ENCODE measurements around the gene SYNDIG1. TPM values are rescaled to one million over a fixed set of nuclear protein-coding genes. Genes with fewer than 3 reads are reported as not detected.

The SYNDIG1 gene
- total RNA-seq, 1 experiment from 2014 or later, result not detected

- H2AFZ ChIP-seq (ENCODE audit: low read length), result no peak overlapping the region
- no peak overlapping the region for H3K4me3 ChIP-seq (ENCODE audit: low read length)
- no peak overlapping the region for H3K4me2 ChIP-seq (ENCODE audit: low read depth, low read length, poor library complexity, severe bottlenecking)
- no peak overlapping the region for H3K27ac ChIP-seq (ENCODE audit: low read length)
- no peaks in the 10 kb centered on the region for H4K20me1 ChIP-seq (ENCODE audit: insufficient read depth, low read depth, low read length)
- H3K79me2 ChIP-seq (ENCODE audit: low read length), result no peaks in the 10 kb centered on the region
- no peaks in the 10 kb centered on the region for H3K9me2 ChIP-seq (replicated peaks; ENCODE audit: insufficient read depth, low read length)
- H3K27me3 ChIP-seq (ENCODE audit: low read length), result peaks cover 9% of the 10 kb centered on the region; the same call in 1 of the 2 replicates
- peaks cover 9% of the 10 kb centered on the region; the same call in 1 of the 2 replicates for H3K9me3 ChIP-seq (ENCODE audit: low read length)
- no peak overlapping the region for H3K9ac ChIP-seq (ENCODE audit: low read length)
- no peaks in the 10 kb centered on the region for H3K36me3 ChIP-seq (ENCODE audit: insufficient read depth, low read length)
- DNase-seq, result no peak
- H3K4me1 ChIP-seq (ENCODE audit: low read length), result peaks cover 2% of the 10 kb centered on the region
These were observed 134.0 kb downstream of the SYNDIG1 start for GRCh38 chr20:24603454-24603853.

GRCh38 chr20:24604966-24605665 lies 135.7 kb downstream of the SYNDIG1 start:
- peaks cover 9% of the 10 kb centered on the region; the same call in 1 of the 2 replicates for H3K9me3 ChIP-seq (ENCODE audit: low read length)
- H3K36me3 ChIP-seq (ENCODE audit: insufficient read depth, low read length), result no peaks in the 10 kb centered on the region
- no peak overlapping the region for H3K4me2 ChIP-seq (ENCODE audit: low read depth, low read length, poor library complexity, severe bottlenecking)
- H3K27ac ChIP-seq (ENCODE audit: low read length), result no peak overlapping the region
- peaks cover 18% of the 10 kb centered on the region for H3K4me1 ChIP-seq (ENCODE audit: low read length)
- no peaks in the 10 kb centered on the region for H4K20me1 ChIP-seq (ENCODE audit: insufficient read depth, low read depth, low read length)
- no peak overlapping the region for H3K4me3 ChIP-seq (ENCODE audit: low read length)
- H2AFZ ChIP-seq (ENCODE audit: low read length), result no peak overlapping the region
- peaks cover 6% of the 10 kb centered on the region; the same call in 1 of the 2 replicates for H3K27me3 ChIP-seq (ENCODE audit: low read length)
- no peak overlapping the region for H3K9ac ChIP-seq (ENCODE audit: low read length)
- H3K79me2 ChIP-seq (ENCODE audit: low read length), result no peaks in the 10 kb centered on the region
- H3K9me2 ChIP-seq (replicated peaks; ENCODE audit: insufficient read depth, low read length), result no peaks in the 10 kb centered on the region
- DNase-seq, result no peak

GRCh38 chr20:24605937-24606455 lies 136.6 kb downstream of the SYNDIG1 start:
- Histone ChIP-seq H3K27me3 (ENCODE audit: low read length) (peaks cover 6% of the 10 kb centered on the region; the same call in 1 of the 2 replicates), H2AFZ (ENCODE audit: low read length) (no peak overlapping the region), H4K20me1 (ENCODE audit: insufficient read depth, low read depth, low read length) (no peaks in the 10 kb centered on the region), H3K36me3 (ENCODE audit: insufficient read depth, low read length) (no peaks in the 10 kb centered on the region), H3K4me1 (ENCODE audit: low read length) (peaks cover 24% of the 10 kb centered on the region), H3K79me2 (ENCODE audit: low read length) (no peaks in the 10 kb centered on the region), H3K9ac (ENCODE audit: low read length) (no peak overlapping the region), H3K4me2 (ENCODE audit: low read depth, low read length, poor library complexity, severe bottlenecking) (no peak overlapping the region), H3K9me2 (replicated peaks; ENCODE audit: insufficient read depth, low read length) (no peaks in the 10 kb centered on the region), H3K9me3 (ENCODE audit: low read length) (peaks cover 8% of the 10 kb centered on the region; the same call in 1 of the 2 replicates), H3K4me3 (ENCODE audit: low read length) (no peak overlapping the region), H3K27ac (ENCODE audit: low read length) (no peak overlapping the region)
- DNase-seq, result no peak

GRCh38 chr20:24607402-24607801 lies 138.0 kb downstream of the SYNDIG1 start:
- no peak overlapping the region for H2AFZ ChIP-seq (ENCODE audit: low read length)
- no peak overlapping the region for H3K9ac ChIP-seq (ENCODE audit: low read length)
- H3K9me2 ChIP-seq (replicated peaks; ENCODE audit: insufficient read depth, low read length), result no peaks in the 10 kb centered on the region
- H3K27me3 ChIP-seq (ENCODE audit: low read length), result 0 out of 2 replicates have a peak, but pooled peaks cover 3% of the 10 kb centered on the region
- H3K36me3 ChIP-seq (ENCODE audit: insufficient read depth, low read length), result no peaks in the 10 kb centered on the region
- no peak overlapping the region for H3K4me2 ChIP-seq (ENCODE audit: low read depth, low read length, poor library complexity, severe bottlenecking)
- H3K9me3 ChIP-seq (ENCODE audit: low read length), result no peaks in the 10 kb centered on the region
- no peak for DNase-seq
- H3K79me2 ChIP-seq (ENCODE audit: low read length), result no peaks in the 10 kb centered on the region
- H3K4me1 ChIP-seq (ENCODE audit: low read length), result peaks cover 24% of the 10 kb centered on the region
- H3K27ac ChIP-seq (ENCODE audit: low read length), result no peak overlapping the region
- H3K4me3 ChIP-seq (ENCODE audit: low read length), result no peak overlapping the region
- H4K20me1 ChIP-seq (ENCODE audit: insufficient read depth, low read depth, low read length), result no peaks in the 10 kb centered on the region

GRCh38 chr20:24608926-24609667 lies 139.7 kb downstream of the SYNDIG1 start:
- Histone ChIP-seq H2AFZ (ENCODE audit: low read length) (no peak overlapping the region), H3K27me3 (ENCODE audit: low read length) (no peaks in the 10 kb centered on the region), H3K27ac (ENCODE audit: low read length) (no peak overlapping the region), H3K36me3 (ENCODE audit: insufficient read depth, low read length) (no peaks in the 10 kb centered on the region), H3K4me1 (ENCODE audit: low read length) (peaks cover 24% of the 10 kb centered on the region), H3K4me3 (ENCODE audit: low read length) (peak overlapping the region; percentile 33), H4K20me1 (ENCODE audit: insufficient read depth, low read depth, low read length) (no peaks in the 10 kb centered on the region), H3K9me2 (replicated peaks; ENCODE audit: insufficient read depth, low read length) (no peaks in the 10 kb centered on the region), H3K4me2 (ENCODE audit: low read depth, low read length, poor library complexity, severe bottlenecking) (peak overlapping the region; percentile 47), H3K9me3 (ENCODE audit: low read length) (no peaks in the 10 kb centered on the region), H3K79me2 (ENCODE audit: low read length) (no peaks in the 10 kb centered on the region), H3K9ac (ENCODE audit: low read length) (peak overlapping the region; percentile 8; the same call in 1 of the 2 replicates)
- DNase-seq, result peak; percentile 74

- H3K4me2 ChIP-seq (ENCODE audit: low read depth, low read length, poor library complexity, severe bottlenecking), result peak overlapping the region; percentile 47
- no peaks in the 10 kb centered on the region for H3K9me3 ChIP-seq (ENCODE audit: low read length)
- H3K9ac ChIP-seq (ENCODE audit: low read length), result no peak overlapping the region
- no peaks in the 10 kb centered on the region for H3K27me3 ChIP-seq (ENCODE audit: low read length)
- H3K4me1 ChIP-seq (ENCODE audit: low read length), result peaks cover 24% of the 10 kb centered on the region
- no peaks in the 10 kb centered on the region for H4K20me1 ChIP-seq (ENCODE audit: insufficient read depth, low read depth, low read length)
- no peak for DNase-seq
- no peak overlapping the region for H3K27ac ChIP-seq (ENCODE audit: low read length)
- no peak overlapping the region for H2AFZ ChIP-seq (ENCODE audit: low read length)
- no peak overlapping the region for H3K4me3 ChIP-seq (ENCODE audit: low read length)
- no peaks in the 10 kb centered on the region for H3K79me2 ChIP-seq (ENCODE audit: low read length)
- H3K36me3 ChIP-seq (ENCODE audit: insufficient read depth, low read length), result no peaks in the 10 kb centered on the region
- no peaks in the 10 kb centered on the region for H3K9me2 ChIP-seq (replicated peaks; ENCODE audit: insufficient read depth, low read length)
These were observed 140.3 kb downstream of the SYNDIG1 start for GRCh38 chr20:24609757-24610156.

GRCh38 chr20:24610341-24611115 lies 141.1 kb downstream of the SYNDIG1 start:
- Histone ChIP-seq H3K27ac (ENCODE audit: low read length) (no peak overlapping the region), H3K36me3 (ENCODE audit: insufficient read depth, low read length) (no peaks in the 10 kb centered on the region), H3K4me3 (ENCODE audit: low read length) (no peak overlapping the region), H3K9me3 (ENCODE audit: low read length) (no peaks in the 10 kb centered on the region), H3K9me2 (replicated peaks; ENCODE audit: insufficient read depth, low read length) (no peaks in the 10 kb centered on the region), H3K4me1 (ENCODE audit: low read length) (peaks cover 24% of the 10 kb centered on the region), H3K79me2 (ENCODE audit: low read length) (no peaks in the 10 kb centered on the region), H3K9ac (ENCODE audit: low read length) (no peak overlapping the region), H3K4me2 (ENCODE audit: low read depth, low read length, poor library complexity, severe bottlenecking) (no peak overlapping the region), H3K27me3 (ENCODE audit: low read length) (no peaks in the 10 kb centered on the region), H2AFZ (ENCODE audit: low read length) (no peak overlapping the region), H4K20me1 (ENCODE audit: insufficient read depth, low read depth, low read length) (no peaks in the 10 kb centered on the region)
- DNase-seq, result no peak
